ENCODE results near the gene GABBR2. TPM values are rescaled to one million over a fixed set of nuclear protein-coding genes. Genes with fewer than 3 reads are reported as not detected.

Gene GABBR2
- total and polyA plus RNA-seq, 7 experiments from 2014 or later = not detected

- peaks cover 0 to 21% (median 5%) of the 10 kb centered on the region in 5 donors for H3K27me3 Mint-ChIP-seq
- no peaks in the 10 kb centered on the region for H3K4me1 Mint-ChIP-seq
- POLR2A ChIA-PET = no interaction called here
Observed at GRCh38 chr9:98596486-98596885, 112.2 kb downstream of the GABBR2 start.

GRCh38 chr9:98594546-98595160, 114.1 kb downstream of the GABBR2 start:
- H3K36me3 ChIP-seq (ENCODE audit: control insufficient read depth in 2 of 3, insufficient read depth in 3 of 3, low read length in 3 of 3) = no peaks in the 10 kb centered on the region
- no peak overlapping the region for H3K27ac Mint-ChIP-seq
- H3K9me3 Mint-ChIP-seq = peaks cover 0 to 3% (median 0%) of the 10 kb centered on the region in 11 donors
- no peak overlapping the region for H3K4me3 Mint-ChIP-seq
- H3K27me3 ChIP-seq (ENCODE audit: control insufficient read depth in 2 of 2, insufficient read depth in 2 of 2, low read length in 2 of 2) = no peaks in the 10 kb centered on the region
- H3K36me3 Mint-ChIP-seq = peaks cover 0 to 4% (median 0%) of the 10 kb centered on the region in 5 donors
- ChIA-PET CTCF (no interaction called here), POLR2A (no interaction called here)
- H3K27me3 Mint-ChIP-seq = peaks cover 0 to 27% (median 7%) of the 10 kb centered on the region in 5 donors
- H3K9me3 ChIP-seq (ENCODE audit: control insufficient read depth in 2 of 3, low read length in 3 of 3) = no peaks in the 10 kb centered on the region
- H3K4me3 ChIP-seq (ENCODE audit: low read length) = no peak overlapping the region
- intact Hi-C loops (cut with micrococcal nuclease) = no loop called here
- no peaks in the 10 kb centered on the region for H3K4me1 ChIP-seq (ENCODE audit: control insufficient read depth in 2 of 2, insufficient read depth in 2 of 2, low read length in 2 of 2)
- no peak overlapping the region for H3K27ac ChIP-seq (ENCODE audit: low read depth, low read length)
- H3K4me1 Mint-ChIP-seq = no peaks in the 10 kb centered on the region
- ATAC-seq (no peak), DNase-seq (no peak)

More at GRCh38 chr9:98596486-98596885, 112.2 kb downstream of the GABBR2 start:
- Histone ChIP-seq H3K9me3 (ENCODE audit: control insufficient read depth in 2 of 3, low read length in 3 of 3) (no peaks in the 10 kb centered on the region), H3K27ac (ENCODE audit: low read depth, low read length) (no peak overlapping the region), H3K36me3 (ENCODE audit: control insufficient read depth in 2 of 3, insufficient read depth in 3 of 3, low read length in 3 of 3) (no peaks in the 10 kb centered on the region), H3K4me1 (ENCODE audit: control insufficient read depth in 2 of 2, insufficient read depth in 2 of 2, low read length in 2 of 2) (no peaks in the 10 kb centered on the region), H3K27me3 (ENCODE audit: control insufficient read depth in 2 of 2, insufficient read depth in 2 of 2, low read length in 2 of 2) (no peaks in the 10 kb centered on the region), H3K4me3 (ENCODE audit: low read length) (no peak overlapping the region)
- Mint-ChIP-seq H3K9me3 (no peaks in the 10 kb centered on the region), H3K4me3 (no peak overlapping the region), H3K27ac (no peak overlapping the region), H3K36me3 (no peaks in the 10 kb centered on the region)
- DNase-seq (no peak), ATAC-seq (no peak)
- CTCF ChIA-PET = no interaction called here
- intact Hi-C loops (cut with micrococcal nuclease) = no loop called here

- H3K9me3 Mint-ChIP-seq = peaks cover 0 to 3% (median 0%) of the 10 kb centered on the region in 11 donors
- peaks cover 0 to 22% (median 7%) of the 10 kb centered on the region in 5 donors for H3K27me3 Mint-ChIP-seq
- H3K27ac Mint-ChIP-seq = no peak overlapping the region
- Histone ChIP-seq H3K9me3 (ENCODE audit: control insufficient read depth in 2 of 3, low read length in 3 of 3) (no peaks in the 10 kb centered on the region), H3K36me3 (ENCODE audit: control insufficient read depth in 2 of 3, insufficient read depth in 3 of 3, low read length in 3 of 3) (no peaks in the 10 kb centered on the region), H3K4me1 (ENCODE audit: control insufficient read depth in 2 of 2, insufficient read depth in 2 of 2, low read length in 2 of 2) (no peaks in the 10 kb centered on the region), H3K27me3 (ENCODE audit: control insufficient read depth in 2 of 2, insufficient read depth in 2 of 2, low read length in 2 of 2) (no peaks in the 10 kb centered on the region), H3K4me3 (ENCODE audit: low read length) (no peak overlapping the region), H3K27ac (ENCODE audit: low read depth, low read length) (no peak overlapping the region)
- no peak for ATAC-seq
- H3K36me3 Mint-ChIP-seq = peaks cover 0 to 4% (median 0%) of the 10 kb centered on the region in 5 donors
- ChIA-PET POLR2A (no interaction called here), CTCF (no interaction called here)
- no peak for DNase-seq
- no peaks in the 10 kb centered on the region for H3K4me1 Mint-ChIP-seq
- intact Hi-C loops (cut with micrococcal nuclease) = no loop called here
- no peak overlapping the region for H3K4me3 Mint-ChIP-seq
Observed at GRCh38 chr9:98593354-98594253, 115.1 kb downstream of the GABBR2 start.

GRCh38 chr9:98591696-98592095, 117.0 kb downstream of the GABBR2 start:
- Histone ChIP-seq H3K27me3 (ENCODE audit: control insufficient read depth in 2 of 2, insufficient read depth in 2 of 2, low read length in 2 of 2) (no peaks in the 10 kb centered on the region), H3K27ac (ENCODE audit: low read depth, low read length) (no peak overlapping the region), H3K9me3 (ENCODE audit: control insufficient read depth in 2 of 3, low read length in 3 of 3) (no peaks in the 10 kb centered on the region), H3K4me3 (ENCODE audit: low read length) (no peak overlapping the region), H3K36me3 (ENCODE audit: control insufficient read depth in 2 of 3, insufficient read depth in 3 of 3, low read length in 3 of 3) (no peaks in the 10 kb centered on the region), H3K4me1 (ENCODE audit: control insufficient read depth in 2 of 2, insufficient read depth in 2 of 2, low read length in 2 of 2) (no peaks in the 10 kb centered on the region)
- intact Hi-C loops (cut with micrococcal nuclease) = no loop called here
- Mint-ChIP-seq H3K4me1 (no peaks in the 10 kb centered on the region), H3K27ac (no peak overlapping the region), H3K9me3 (peaks cover 0 to 3% (median 0%) of the 10 kb centered on the region in 11 donors), H3K36me3 (peaks cover 0 to 4% (median 0%) of the 10 kb centered on the region in 5 donors), H3K4me3 (no peak overlapping the region), H3K27me3 (peaks cover 0 to 22% (median 14%) of the 10 kb centered on the region in 5 donors)
- POLR2A ChIA-PET = no interaction called here
- CTCF ChIA-PET = interaction anchor here (0.8 kb wide), 1 partner anchor 151 kb away, joined by 3 read pairs; no protein-coding TSS in a partner anchor
- DNase-seq = no peak
- ATAC-seq = no peak

- intact Hi-C loops (cut with micrococcal nuclease) = no loop called here
- ATAC-seq (no peak), DNase-seq (no peak)
- H3K9me3 Mint-ChIP-seq = peaks cover 0 to 4% (median 0%) of the 10 kb centered on the region in 11 donors
- Histone ChIP-seq H3K4me3 (ENCODE audit: low read length) (no peak overlapping the region), H3K9me3 (ENCODE audit: control insufficient read depth in 2 of 3, low read length in 3 of 3) (no peaks in the 10 kb centered on the region), H3K36me3 (ENCODE audit: control insufficient read depth in 2 of 3, insufficient read depth in 3 of 3, low read length in 3 of 3) (no peaks in the 10 kb centered on the region), H3K27ac (ENCODE audit: low read depth, low read length) (no peak overlapping the region), H3K27me3 (ENCODE audit: control insufficient read depth in 2 of 2, insufficient read depth in 2 of 2, low read length in 2 of 2) (no peaks in the 10 kb centered on the region), H3K4me1 (ENCODE audit: control insufficient read depth in 2 of 2, insufficient read depth in 2 of 2, low read length in 2 of 2) (no peaks in the 10 kb centered on the region)
- peaks cover 0 to 4% (median 0%) of the 10 kb centered on the region in 5 donors for H3K36me3 Mint-ChIP-seq
- ChIA-PET CTCF (no interaction called here), POLR2A (no interaction called here)
- H3K4me3 Mint-ChIP-seq = no peak overlapping the region
- H3K4me1 Mint-ChIP-seq = no peaks in the 10 kb centered on the region
- H3K27me3 Mint-ChIP-seq = peaks cover under 1 to 30% (median 17%) of the 10 kb centered on the region in 5 donors
- no peak overlapping the region for H3K27ac Mint-ChIP-seq
Observed at GRCh38 chr9:98590101-98590500, 118.6 kb downstream of the GABBR2 start.

- H3K9me3 ChIP-seq (ENCODE audit: control insufficient read depth in 2 of 3, low read length in 3 of 3) = no peaks in the 10 kb centered on the region
- H3K36me3 Mint-ChIP-seq = peaks cover 0 to 4% (median 0%) of the 10 kb centered on the region in 5 donors
- ATAC-seq (no peak), DNase-seq (no peak)
- no peaks in the 10 kb centered on the region for H3K4me1 ChIP-seq (ENCODE audit: control insufficient read depth in 2 of 2, insufficient read depth in 2 of 2, low read length in 2 of 2)
- peaks cover 0 to 8% (median 0%) of the 10 kb centered on the region in 11 donors for H3K9me3 Mint-ChIP-seq
- no peak overlapping the region for H3K4me3 Mint-ChIP-seq
- intact Hi-C loops (cut with micrococcal nuclease) = no loop called here
- ChIA-PET POLR2A (no interaction called here), CTCF (no interaction called here)
- H3K27ac ChIP-seq (ENCODE audit: low read depth, low read length) = no peak overlapping the region
- no peaks in the 10 kb centered on the region for H3K27me3 ChIP-seq (ENCODE audit: control insufficient read depth in 2 of 2, insufficient read depth in 2 of 2, low read length in 2 of 2)
- H3K36me3 ChIP-seq (ENCODE audit: control insufficient read depth in 2 of 3, insufficient read depth in 3 of 3, low read length in 3 of 3) = no peaks in the 10 kb centered on the region
- peaks cover 4 to 34% (median 22%) of the 10 kb centered on the region in 5 donors for H3K27me3 Mint-ChIP-seq
- H3K4me3 ChIP-seq (ENCODE audit: low read length) = no peak overlapping the region
- peaks cover 0 to 2% (median 0%) of the 10 kb centered on the region in 7 donors for H3K4me1 Mint-ChIP-seq
- no peak overlapping the region for H3K27ac Mint-ChIP-seq
Observed at GRCh38 chr9:98589102-98589501, 119.6 kb downstream of the GABBR2 start.

All from naive thymus-derived CD4-positive, alpha-beta T cell (primary cell).